ENCODE data around the gene ALPK3. TPM values are rescaled to one million over a fixed set of nuclear protein-coding genes. Genes with fewer than 3 reads are reported as not detected.

ALPK3 gene
- total RNA-seq, 1 donor from 2014 or later: 94.2 TPM

DNA sequence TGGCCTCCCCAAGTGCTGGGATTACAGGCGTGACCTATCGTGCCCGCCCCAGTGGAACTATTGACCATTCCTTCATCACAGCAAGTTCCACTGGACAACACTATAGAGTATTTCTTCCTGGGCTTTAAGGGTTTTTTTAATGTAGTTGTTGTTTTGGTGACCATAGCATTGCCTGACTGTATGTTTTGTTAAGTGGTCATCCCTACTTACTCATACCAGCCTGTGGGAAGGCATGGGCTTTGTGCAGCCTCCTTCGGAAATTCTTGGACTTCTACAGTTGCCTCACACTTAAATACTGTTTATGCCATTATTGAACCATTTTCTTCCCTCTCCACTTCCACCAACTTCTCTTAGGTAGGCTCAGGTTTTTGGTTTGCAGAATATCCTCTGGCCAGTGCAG is 19.9 kb upstream of the ALPK3 start:
- Mint-ChIP-seq H3K9me3 (ENCODE audit: unreplicated experiment) (no peaks in the 10 kb centered on the region), H3K4me1 (ENCODE audit: unreplicated experiment) (no peaks in the 10 kb centered on the region), H3K36me3 (ENCODE audit: low read depth, unreplicated experiment) (peaks cover 14% of the 10 kb centered on the region), H3K4me3 (ENCODE audit: unreplicated experiment) (no peak overlapping the region), H3K27ac (ENCODE audit: unreplicated experiment) (peak overlapping the region; percentile 18), H3K27me3 (ENCODE audit: unreplicated experiment) (peaks cover 3% of the 10 kb centered on the region)
- TF ChIP-seq, protein P1, sequence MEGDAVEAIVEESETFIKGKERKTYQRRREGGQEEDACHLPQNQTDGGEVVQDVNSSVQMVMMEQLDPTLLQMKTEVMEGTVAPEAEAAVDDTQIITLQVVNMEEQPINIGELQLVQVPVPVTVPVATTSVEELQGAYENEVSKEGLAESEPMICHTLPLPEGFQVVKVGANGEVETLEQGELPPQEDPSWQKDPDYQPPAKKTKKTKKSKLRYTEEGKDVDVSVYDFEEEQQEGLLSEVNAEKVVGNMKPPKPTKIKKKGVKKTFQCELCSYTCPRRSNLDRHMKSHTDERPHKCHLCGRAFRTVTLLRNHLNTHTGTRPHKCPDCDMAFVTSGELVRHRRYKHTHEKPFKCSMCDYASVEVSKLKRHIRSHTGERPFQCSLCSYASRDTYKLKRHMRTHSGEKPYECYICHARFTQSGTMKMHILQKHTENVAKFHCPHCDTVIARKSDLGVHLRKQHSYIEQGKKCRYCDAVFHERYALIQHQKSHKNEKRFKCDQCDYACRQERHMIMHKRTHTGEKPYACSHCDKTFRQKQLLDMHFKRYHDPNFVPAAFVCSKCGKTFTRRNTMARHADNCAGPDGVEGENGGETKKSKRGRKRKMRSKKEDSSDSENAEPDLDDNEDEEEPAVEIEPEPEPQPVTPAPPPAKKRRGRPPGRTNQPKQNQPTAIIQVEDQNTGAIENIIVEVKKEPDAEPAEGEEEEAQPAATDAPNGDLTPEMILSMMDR (IDR thresholded peaks at IDR 0.05; ENCODE audit: unreplicated experiment): no peak
- no peak for DNase-seq (ENCODE audit: low spot score)

DNA sequence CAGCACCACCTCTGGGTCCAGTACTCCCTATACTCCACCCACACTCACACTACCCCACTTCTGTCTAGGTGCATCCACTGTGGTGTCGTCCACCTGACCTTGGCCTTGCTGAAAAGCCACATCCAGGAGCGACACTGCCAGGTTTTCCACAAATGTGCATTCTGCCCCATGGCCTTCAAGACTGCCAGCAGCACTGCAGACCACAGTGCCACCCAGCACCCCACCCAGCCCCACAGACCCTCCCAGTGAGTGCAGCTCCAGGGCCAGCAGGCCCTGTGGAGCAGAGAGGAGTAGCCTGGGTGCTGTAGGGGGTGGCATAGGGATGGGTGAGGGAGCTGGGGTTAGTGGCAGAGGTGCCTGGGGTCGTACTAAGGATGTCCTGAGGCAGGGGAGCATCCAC is 19.4 kb upstream of the ALPK3 start:
- no peak overlapping the region for H3K4me3 Mint-ChIP-seq (ENCODE audit: unreplicated experiment)
- peaks cover 19% of the 10 kb centered on the region for H3K36me3 Mint-ChIP-seq (ENCODE audit: low read depth, unreplicated experiment)
- TF ChIP-seq, protein P1 (IDR thresholded peaks at IDR 0.05; ENCODE audit: unreplicated experiment): no peak

DNA sequence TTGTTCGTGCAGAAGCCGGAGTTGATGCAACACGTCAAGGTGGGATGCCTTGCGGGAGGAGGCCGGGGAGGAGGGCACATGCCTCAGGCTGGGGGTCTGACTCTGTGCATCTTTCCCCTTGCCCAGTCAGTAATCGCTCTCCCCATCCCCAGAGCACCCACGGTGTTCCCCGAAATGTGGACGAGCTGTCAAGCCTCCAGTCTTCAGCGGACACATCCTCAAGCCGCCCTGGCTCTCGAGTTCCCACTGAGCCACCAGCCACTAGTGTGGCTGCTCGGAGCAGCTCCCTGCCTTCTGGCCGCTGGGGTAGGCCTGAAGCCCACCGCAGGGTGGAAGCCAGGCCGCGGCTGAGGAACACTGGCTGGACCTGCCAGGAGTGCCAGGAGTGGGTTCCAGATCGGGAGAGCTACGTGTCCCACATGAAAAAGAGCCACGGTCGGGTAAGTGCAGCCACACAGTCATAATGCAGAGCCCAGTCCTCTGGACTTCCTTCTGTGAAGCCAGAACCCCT is 18.7 kb upstream of the ALPK3 start:
- DNase-seq (ENCODE audit: low spot score): no peak
- TF ChIP-seq, protein P1 (IDR thresholded peaks at IDR 0.05; ENCODE audit: unreplicated experiment): no peak
- no peaks in the 10 kb centered on the region for H3K9me3 Mint-ChIP-seq (ENCODE audit: unreplicated experiment)
- no peak overlapping the region for H3K4me3 Mint-ChIP-seq (ENCODE audit: unreplicated experiment)
- H3K27me3 Mint-ChIP-seq (ENCODE audit: unreplicated experiment): peaks cover 3% of the 10 kb centered on the region
- H3K27ac Mint-ChIP-seq (ENCODE audit: unreplicated experiment): no peak overlapping the region
- H3K4me1 Mint-ChIP-seq (ENCODE audit: unreplicated experiment): peaks cover 11% of the 10 kb centered on the region
- H3K36me3 Mint-ChIP-seq (ENCODE audit: low read depth, unreplicated experiment): peaks cover 24% of the 10 kb centered on the region

More for the DNA sequence above, 19.4 kb upstream of the ALPK3 start:
- peaks cover 3% of the 10 kb centered on the region for H3K27me3 Mint-ChIP-seq (ENCODE audit: unreplicated experiment)
- peaks cover 5% of the 10 kb centered on the region for H3K4me1 Mint-ChIP-seq (ENCODE audit: unreplicated experiment)
- no peak overlapping the region for H3K27ac Mint-ChIP-seq (ENCODE audit: unreplicated experiment)
- no peak for DNase-seq (ENCODE audit: low spot score)
- H3K9me3 Mint-ChIP-seq (ENCODE audit: unreplicated experiment): no peaks in the 10 kb centered on the region

DNA sequence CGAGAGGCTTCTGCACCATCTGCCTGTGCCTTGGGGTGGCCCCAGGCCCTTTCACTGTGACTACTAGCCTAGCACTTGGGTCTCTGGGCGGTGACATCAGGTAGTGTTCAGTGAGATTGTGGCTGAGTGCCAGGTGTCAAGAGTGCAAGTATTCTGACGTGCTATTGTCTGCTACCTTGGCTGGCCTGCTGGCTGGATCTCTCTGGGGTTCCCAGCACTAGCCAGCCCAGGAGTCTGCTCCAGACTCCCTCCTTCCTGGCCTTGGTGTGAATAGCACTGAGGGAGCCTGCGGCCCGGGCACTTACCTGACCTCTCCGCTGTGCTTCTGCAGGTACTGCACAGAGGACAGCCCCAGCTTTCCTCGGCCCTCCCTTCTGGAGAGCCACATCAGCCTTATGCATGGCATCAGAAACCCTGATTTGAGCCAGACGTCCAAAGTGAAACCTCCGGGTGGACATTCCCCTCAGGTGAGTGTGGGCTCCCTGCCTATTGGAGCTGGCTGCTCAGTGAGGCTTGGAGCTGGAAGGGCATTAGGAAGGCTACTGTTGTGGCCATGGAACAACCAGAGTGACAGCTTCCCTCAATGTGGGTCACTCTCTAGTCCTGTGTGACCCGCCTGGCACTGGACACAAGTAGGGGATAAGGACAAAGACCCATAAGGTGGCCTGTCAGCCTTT is 17.5 kb upstream of the ALPK3 start:
- TF ChIP-seq, protein P1 (IDR thresholded peaks at IDR 0.05; ENCODE audit: unreplicated experiment): no peak
- Mint-ChIP-seq H3K27me3 (ENCODE audit: unreplicated experiment) (peaks cover under 1% of the 10 kb centered on the region), H3K4me1 (ENCODE audit: unreplicated experiment) (peaks cover 11% of the 10 kb centered on the region), H3K4me3 (ENCODE audit: unreplicated experiment) (no peak overlapping the region), H3K9me3 (ENCODE audit: unreplicated experiment) (no peaks in the 10 kb centered on the region), H3K36me3 (ENCODE audit: low read depth, unreplicated experiment) (peaks cover 24% of the 10 kb centered on the region), H3K27ac (ENCODE audit: unreplicated experiment) (no peak overlapping the region)
- DNase-seq (ENCODE audit: low spot score): no peak

DNA sequence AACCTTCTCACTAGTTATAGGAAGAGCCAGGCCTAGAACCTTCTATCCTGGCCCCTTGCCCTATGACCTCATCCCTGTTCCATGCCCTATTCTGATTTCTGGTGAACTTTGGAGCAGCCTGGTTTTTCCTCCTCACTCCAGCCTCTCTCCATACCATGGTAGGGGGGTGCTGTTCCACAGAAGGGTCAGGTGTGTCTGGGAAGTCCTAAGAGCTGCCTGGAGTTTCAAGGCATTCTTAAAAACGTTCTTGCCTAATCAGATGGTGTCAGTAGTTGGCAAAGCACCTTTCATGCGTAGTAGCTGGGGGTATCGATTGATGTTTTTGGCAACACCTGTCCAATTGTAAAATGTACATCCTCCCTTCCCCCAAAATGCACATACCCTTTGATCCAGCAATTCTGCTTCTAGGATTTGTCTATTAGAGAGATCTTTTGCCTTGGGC is 16.8 kb upstream of the ALPK3 start:
- DNase-seq (ENCODE audit: low spot score): no peak
- Mint-ChIP-seq H3K9me3 (ENCODE audit: unreplicated experiment) (no peaks in the 10 kb centered on the region), H3K4me1 (ENCODE audit: unreplicated experiment) (peaks cover 11% of the 10 kb centered on the region), H3K36me3 (ENCODE audit: low read depth, unreplicated experiment) (peaks cover 24% of the 10 kb centered on the region), H3K27me3 (ENCODE audit: unreplicated experiment) (no peaks in the 10 kb centered on the region), H3K27ac (ENCODE audit: unreplicated experiment) (no peak overlapping the region), H3K4me3 (ENCODE audit: unreplicated experiment) (peak overlapping the region; percentile 24)
- TF ChIP-seq, protein P1 (IDR thresholded peaks at IDR 0.05; ENCODE audit: unreplicated experiment): no peak

All from endothelial cell (in vitro differentiated cells).